Liver (tissue), 9 donors: ENCODE measurements around the gene ZDHHC22. TPM values are rescaled to one million over a fixed set of nuclear protein-coding genes. Genes with fewer than 3 reads are reported as not detected.

Experiments used
- DNase-seq: peaks from one replicate; pipeline ENCODE4 v3.0.0-alpha.2; 2017; ENCODE audit warnings: low spot score
- H3K27ac ChIP-seq, 2 donors: one replicate each; pipeline ENCODE4 v1.7.0; 2013; ENCODE audit warnings: inconsistent platforms in 2 of 2, low read length in 2 of 2, control low read depth in 1 of 2, low read depth in 1 of 2, mild to moderate bottlenecking in 1 of 2
- H3K27me3 ChIP-seq, 4 donors: one replicate each; pipeline versions ENCODE4 v1.6.1 to v1.7.0; 2013; ENCODE audit warnings: low read length in 3 of 4, inconsistent platforms in 1 of 4, mild to moderate bottlenecking in 1 of 4, moderate library complexity in 1 of 4; ENCODE audit not compliant: control insufficient read depth in 4 of 4, insufficient read depth in 4 of 4
- H3K36me3 ChIP-seq, 4 donors: one replicate each; pipeline versions ENCODE4 v1.6.1 to v1.7.0; 2013; ENCODE audit warnings: low read length in 3 of 4, mild to moderate bottlenecking in 3 of 4, low read depth in 1 of 4, moderate library complexity in 1 of 4; ENCODE audit not compliant: control insufficient read depth in 4 of 4, insufficient read depth in 3 of 4
- H3K4me1 ChIP-seq, 4 donors: one replicate each; pipeline versions ENCODE4 v1.6.1 to v1.7.0; 2013; ENCODE audit warnings: low read length in 3 of 4, mild to moderate bottlenecking in 3 of 4, moderate library complexity in 1 of 4; ENCODE audit not compliant: control insufficient read depth in 4 of 4, insufficient read depth in 4 of 4
- H3K4me3 ChIP-seq, 3 donors: one replicate each; pipeline versions ENCODE4 v1.6.1 to v1.7.0; 2013; ENCODE audit warnings: low read length in 3 of 3, control low read depth in 1 of 3, low read depth in 1 of 3, mild to moderate bottlenecking in 1 of 3
- H3K9ac ChIP-seq, 2 donors: one replicate each; pipeline ENCODE4 v1.7.0; 2013; ENCODE audit warnings: low read length in 2 of 2, mild to moderate bottlenecking in 2 of 2, moderate library complexity in 2 of 2, control low read depth in 1 of 2, low read depth in 1 of 2
- H3K9me3 ChIP-seq, 4 donors: one replicate each; pipeline versions ENCODE4 v1.6.1 to v1.7.0; 2013; ENCODE audit warnings: low read length in 3 of 4; ENCODE audit not compliant: control insufficient read depth in 4 of 4
- EGR1 ChIP-seq, 2 donors: IDR thresholded peaks; 2 replicates each; pipeline ENCODE4 v1.6.1; 2016 to 2018; ENCODE audit warnings: antibody characterized with exemption in 2 of 2, low read depth in 2 of 2
- FOXA1 ChIP-seq: IDR thresholded peaks from 2 replicates; pipeline ENCODE4 v1.6.1; 2016; ENCODE audit warnings: antibody characterized with exemption
- FOXA2 ChIP-seq: IDR thresholded peaks from 2 replicates; pipeline ENCODE4 v1.6.1; 2016; ENCODE audit warnings: antibody characterized with exemption
- GABPA ChIP-seq, 2 donors: IDR thresholded peaks in 1 of 2; conservative IDR thresholded peaks in 1 of 2; 2 replicates each; pipeline ENCODE4 v1.6.1; 2016; ENCODE audit warnings: antibody characterized with exemption in 2 of 2, mild to moderate bottlenecking in 1 of 2, moderate library complexity in 1 of 2
- HNF4A ChIP-seq, 2 donors: conservative IDR thresholded peaks; 2 replicates each; pipeline ENCODE4 v1.6.1; 2016; ENCODE audit warnings: antibody characterized with exemption in 2 of 2, mild to moderate bottlenecking in 2 of 2
- HNF4G ChIP-seq: IDR thresholded peaks from 2 replicates; pipeline ENCODE4 v1.6.1; 2016; ENCODE audit warnings: antibody characterized with exemption
- JUND ChIP-seq, 2 donors: IDR thresholded peaks; 2 replicates each; pipeline ENCODE4 v1.6.1; 2016; ENCODE audit warnings: antibody characterized with exemption in 2 of 2
- NR2F2 ChIP-seq: IDR thresholded peaks from 2 replicates; pipeline ENCODE4 v1.6.1; 2016; ENCODE audit warnings: antibody characterized with exemption
- RAD21 ChIP-seq, 2 donors: IDR thresholded peaks; 2 replicates each; pipeline ENCODE4 v1.6.1; 2016; ENCODE audit warnings: antibody characterized with exemption in 2 of 2, mild to moderate bottlenecking in 2 of 2
- RXRA ChIP-seq, 2 donors: IDR thresholded peaks; 2 replicates each; pipeline ENCODE4 v1.6.1; 2017 to 2018; ENCODE audit warnings: antibody characterized with exemption in 2 of 2, mild to moderate bottlenecking in 1 of 2
- SP1 ChIP-seq: IDR thresholded peaks from 2 replicates; pipeline ENCODE4 v1.6.1; 2018; ENCODE audit warnings: antibody characterized with exemption, mild to moderate bottlenecking
- TAF1 ChIP-seq: conservative IDR thresholded peaks from 2 replicates; pipeline ENCODE4 v1.6.1; 2016; ENCODE audit warnings: antibody characterized with exemption, mild to moderate bottlenecking
- YY1 ChIP-seq: IDR thresholded peaks from 2 replicates; pipeline ENCODE4 v1.6.1; 2016; ENCODE audit warnings: antibody characterized with exemption, mild to moderate bottlenecking
- WGBS: extraction: QIAGEN DNeasy Blood & Tissue Kit; methylation state at CpG from one replicate; pipeline ENCODE4 v1.1.7; 2013; 5-methylcytosine and 5-hydroxymethylcytosine counted together
- polyA plus RNA-seq, 2 donors: library from polyadenylated mRNA; stranded (reverse) in 1 of 2; unstranded in 1 of 2; fragments of 200-250 nt in 1 of 2; fragments of >200 nt in 1 of 2; fragmentation: Nextera tagmentation in 1 of 2; extraction: Ambion mirVana in 1 of 2; gene quantifications; one replicate each; pipeline versions ENCODE4 v1.2.1 to v1.2.3, GENCODE V29; 2013 to 2015
- total RNA-seq, 2 donors: library from RNA; depleted of rRNA; stranded (reverse); fragments of >200 nt; gene quantifications; one replicate each; pipeline ENCODE4 v1.2.3, GENCODE V29; 2014
- TF ChIP-seq, protein P1 (sequence below): IDR thresholded peaks from 2 replicates; pipeline ENCODE4 v1.6.1; 2016; ENCODE audit warnings: antibody characterized with exemption, mild to moderate bottlenecking
- TF ChIP-seq, protein P2 (sequence below): IDR thresholded peaks from 2 replicates; pipeline ENCODE4 v1.6.1; 2016; ENCODE audit warnings: antibody characterized with exemption
- TF ChIP-seq, protein P3 (sequence below): IDR thresholded peaks from 2 replicates; pipeline ENCODE4 v1.6.1; 2016; ENCODE audit warnings: antibody characterized with exemption
- TF ChIP-seq, protein P4 (sequence below): IDR thresholded peaks from 2 replicates; pipeline ENCODE4 v1.6.1; 2016; ENCODE audit warnings: antibody characterized with exemption
- TF ChIP-seq, protein P5 (sequence below): fragments of 150-350 bp; IDR thresholded peaks from 2 replicates; pipeline ENCODE4 v1.5.1; 2017; ENCODE audit warnings: improper control_type of control experiment, low read depth, low read length; ENCODE audit not compliant: missing input control
- donor health status: healthy.
- donor health status: healthy.
- donor health status: healthy.
- donor health status: healthy.
- donor health status: healthy.

Gene ZDHHC22
- total and polyA plus RNA-seq, 4 donors: not detected

DNA sequence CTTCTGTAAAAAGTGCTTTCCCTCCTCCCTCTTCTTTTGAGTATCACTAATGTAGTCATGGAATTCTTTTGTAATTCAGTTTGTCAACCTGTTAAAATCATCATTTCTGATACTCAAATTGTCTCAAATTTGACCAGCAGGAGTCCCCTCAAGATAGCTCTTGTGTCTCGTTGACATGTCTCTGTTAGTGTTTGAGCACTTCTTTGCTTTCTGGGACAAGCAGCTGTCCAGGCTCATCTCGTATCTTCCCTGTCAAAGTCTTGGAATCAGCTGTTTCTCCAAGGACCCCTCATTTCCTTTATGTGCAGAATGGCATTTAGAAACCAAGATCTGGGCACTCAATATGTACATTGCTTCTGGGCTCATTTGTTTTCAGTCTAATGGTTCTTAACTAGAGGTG lies 32.8 kb downstream of the ZDHHC22 start:
- Histone ChIP-seq H3K4me1 (peaks cover 0 to 7% (median 5%) of the 10 kb centered on the region in 4 donors), H3K36me3 (peaks cover 12 to 59% (median 38%) of the 10 kb centered on the region in 4 donors)
- 89% methylated on average over 2 of the region's 2 CpGs for WGBS

More for the DNA sequence above, 32.8 kb downstream of the ZDHHC22 start:
- Histone ChIP-seq H3K27me3 (no peaks in the 10 kb centered on the region), H3K4me3 (no peak overlapping the region), H3K9me3 (no peaks in the 10 kb centered on the region), H3K9ac (no peak overlapping the region), H3K27ac (no peak overlapping the region)
- TF ChIP-seq YY1 (no peak), RAD21 (IDR thresholded peaks at IDR 0.05) (no peak), EGR1 (IDR thresholded peaks at IDR 0.05; ENCODE audit: low read depth in 2 of 2) (no peak), FOXA1 (no peak), FOXA2 (no peak), TAF1 (no peak), HNF4A (conservative IDR thresholded peaks at IDR 0.05) (no peak), HNF4G (no peak), GABPA (IDR thresholded peaks at IDR 0.05 in 1 of 2, conservative IDR thresholded peaks at IDR 0.05 in 1 of 2) (no peak), JUND (IDR thresholded peaks at IDR 0.05) (no peak), NR2F2 (no peak), SP1 (no peak), RXRA (IDR thresholded peaks at IDR 0.05) (no peak)
- TF ChIP-seq, protein P1, sequence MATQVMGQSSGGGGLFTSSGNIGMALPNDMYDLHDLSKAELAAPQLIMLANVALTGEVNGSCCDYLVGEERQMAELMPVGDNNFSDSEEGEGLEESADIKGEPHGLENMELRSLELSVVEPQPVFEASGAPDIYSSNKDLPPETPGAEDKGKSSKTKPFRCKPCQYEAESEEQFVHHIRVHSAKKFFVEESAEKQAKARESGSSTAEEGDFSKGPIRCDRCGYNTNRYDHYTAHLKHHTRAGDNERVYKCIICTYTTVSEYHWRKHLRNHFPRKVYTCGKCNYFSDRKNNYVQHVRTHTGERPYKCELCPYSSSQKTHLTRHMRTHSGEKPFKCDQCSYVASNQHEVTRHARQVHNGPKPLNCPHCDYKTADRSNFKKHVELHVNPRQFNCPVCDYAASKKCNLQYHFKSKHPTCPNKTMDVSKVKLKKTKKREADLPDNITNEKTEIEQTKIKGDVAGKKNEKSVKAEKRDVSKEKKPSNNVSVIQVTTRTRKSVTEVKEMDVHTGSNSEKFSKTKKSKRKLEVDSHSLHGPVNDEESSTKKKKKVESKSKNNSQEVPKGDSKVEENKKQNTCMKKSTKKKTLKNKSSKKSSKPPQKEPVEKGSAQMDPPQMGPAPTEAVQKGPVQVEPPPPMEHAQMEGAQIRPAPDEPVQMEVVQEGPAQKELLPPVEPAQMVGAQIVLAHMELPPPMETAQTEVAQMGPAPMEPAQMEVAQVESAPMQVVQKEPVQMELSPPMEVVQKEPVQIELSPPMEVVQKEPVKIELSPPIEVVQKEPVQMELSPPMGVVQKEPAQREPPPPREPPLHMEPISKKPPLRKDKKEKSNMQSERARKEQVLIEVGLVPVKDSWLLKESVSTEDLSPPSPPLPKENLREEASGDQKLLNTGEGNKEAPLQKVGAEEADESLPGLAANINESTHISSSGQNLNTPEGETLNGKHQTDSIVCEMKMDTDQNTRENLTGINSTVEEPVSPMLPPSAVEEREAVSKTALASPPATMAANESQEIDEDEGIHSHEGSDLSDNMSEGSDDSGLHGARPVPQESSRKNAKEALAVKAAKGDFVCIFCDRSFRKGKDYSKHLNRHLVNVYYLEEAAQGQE: no peak
- TF ChIP-seq, protein P2, sequence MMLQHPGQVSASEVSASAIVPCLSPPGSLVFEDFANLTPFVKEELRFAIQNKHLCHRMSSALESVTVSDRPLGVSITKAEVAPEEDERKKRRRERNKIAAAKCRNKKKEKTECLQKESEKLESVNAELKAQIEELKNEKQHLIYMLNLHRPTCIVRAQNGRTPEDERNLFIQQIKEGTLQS: no peak
- TF ChIP-seq, protein P3, sequence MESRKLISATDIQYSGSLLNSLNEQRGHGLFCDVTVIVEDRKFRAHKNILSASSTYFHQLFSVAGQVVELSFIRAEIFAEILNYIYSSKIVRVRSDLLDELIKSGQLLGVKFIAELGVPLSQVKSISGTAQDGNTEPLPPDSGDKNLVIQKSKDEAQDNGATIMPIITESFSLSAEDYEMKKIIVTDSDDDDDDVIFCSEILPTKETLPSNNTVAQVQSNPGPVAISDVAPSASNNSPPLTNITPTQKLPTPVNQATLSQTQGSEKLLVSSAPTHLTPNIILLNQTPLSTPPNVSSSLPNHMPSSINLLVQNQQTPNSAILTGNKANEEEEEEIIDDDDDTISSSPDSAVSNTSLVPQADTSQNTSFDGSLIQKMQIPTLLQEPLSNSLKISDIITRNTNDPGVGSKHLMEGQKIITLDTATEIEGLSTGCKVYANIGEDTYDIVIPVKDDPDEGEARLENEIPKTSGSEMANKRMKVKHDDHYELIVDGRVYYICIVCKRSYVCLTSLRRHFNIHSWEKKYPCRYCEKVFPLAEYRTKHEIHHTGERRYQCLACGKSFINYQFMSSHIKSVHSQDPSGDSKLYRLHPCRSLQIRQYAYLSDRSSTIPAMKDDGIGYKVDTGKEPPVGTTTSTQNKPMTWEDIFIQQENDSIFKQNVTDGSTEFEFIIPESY: no peak
- TF ChIP-seq, protein P4, sequence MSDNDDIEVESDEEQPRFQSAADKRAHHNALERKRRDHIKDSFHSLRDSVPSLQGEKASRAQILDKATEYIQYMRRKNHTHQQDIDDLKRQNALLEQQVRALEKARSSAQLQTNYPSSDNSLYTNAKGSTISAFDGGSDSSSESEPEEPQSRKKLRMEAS: no peak
- TF ChIP-seq, protein P5, sequence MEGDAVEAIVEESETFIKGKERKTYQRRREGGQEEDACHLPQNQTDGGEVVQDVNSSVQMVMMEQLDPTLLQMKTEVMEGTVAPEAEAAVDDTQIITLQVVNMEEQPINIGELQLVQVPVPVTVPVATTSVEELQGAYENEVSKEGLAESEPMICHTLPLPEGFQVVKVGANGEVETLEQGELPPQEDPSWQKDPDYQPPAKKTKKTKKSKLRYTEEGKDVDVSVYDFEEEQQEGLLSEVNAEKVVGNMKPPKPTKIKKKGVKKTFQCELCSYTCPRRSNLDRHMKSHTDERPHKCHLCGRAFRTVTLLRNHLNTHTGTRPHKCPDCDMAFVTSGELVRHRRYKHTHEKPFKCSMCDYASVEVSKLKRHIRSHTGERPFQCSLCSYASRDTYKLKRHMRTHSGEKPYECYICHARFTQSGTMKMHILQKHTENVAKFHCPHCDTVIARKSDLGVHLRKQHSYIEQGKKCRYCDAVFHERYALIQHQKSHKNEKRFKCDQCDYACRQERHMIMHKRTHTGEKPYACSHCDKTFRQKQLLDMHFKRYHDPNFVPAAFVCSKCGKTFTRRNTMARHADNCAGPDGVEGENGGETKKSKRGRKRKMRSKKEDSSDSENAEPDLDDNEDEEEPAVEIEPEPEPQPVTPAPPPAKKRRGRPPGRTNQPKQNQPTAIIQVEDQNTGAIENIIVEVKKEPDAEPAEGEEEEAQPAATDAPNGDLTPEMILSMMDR: no peak
- DNase-seq: no peak
